LNCaP clone FGC (cell line): ENCODE results near the gene FBN3.

Source experiments
- DNase-seq: peaks from one replicate; pipeline ENCODE4 v3.0.0-alpha.2; 2011; ENCODE audit warnings: low read depth
- H3K4me3 ChIP-seq: 2 replicates; pipeline ENCODE4 v1.5.1; 2011; ENCODE audit warnings: mild to moderate bottlenecking, low read depth, low read length, control low read depth
- TF ChIP-seq, protein P1 (sequence below): IDR thresholded peaks from 2 replicates; pipeline ENCODE4 v1.5.1; 2012; ENCODE audit warnings: mild to moderate bottlenecking; ENCODE audit not compliant: control insufficient read depth, insufficient read depth; ENCODE audit errors: extremely low read depth

FBN3 gene

DNA sequence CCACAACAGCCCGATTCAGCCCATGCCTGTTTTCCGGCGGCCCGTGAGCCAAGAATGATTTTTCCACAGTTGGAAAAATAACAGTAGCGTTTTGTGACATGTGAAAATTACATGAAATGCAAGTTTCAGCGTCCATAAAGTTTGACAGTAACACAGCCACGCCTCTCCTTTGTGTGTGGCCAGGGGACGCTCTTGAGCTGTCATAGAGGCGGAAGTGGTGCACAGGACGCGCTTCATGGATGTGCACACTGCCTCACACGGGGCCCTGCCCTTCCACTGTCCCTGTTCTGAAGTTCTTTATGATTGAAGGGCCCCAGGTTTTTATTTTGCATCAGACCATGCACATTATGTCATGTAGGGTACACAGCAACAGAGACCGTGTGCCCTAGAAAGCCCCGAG is 131.6 kb downstream of the FBN3 start:
- no peak for DNase-seq
- TF ChIP-seq, protein P1, sequence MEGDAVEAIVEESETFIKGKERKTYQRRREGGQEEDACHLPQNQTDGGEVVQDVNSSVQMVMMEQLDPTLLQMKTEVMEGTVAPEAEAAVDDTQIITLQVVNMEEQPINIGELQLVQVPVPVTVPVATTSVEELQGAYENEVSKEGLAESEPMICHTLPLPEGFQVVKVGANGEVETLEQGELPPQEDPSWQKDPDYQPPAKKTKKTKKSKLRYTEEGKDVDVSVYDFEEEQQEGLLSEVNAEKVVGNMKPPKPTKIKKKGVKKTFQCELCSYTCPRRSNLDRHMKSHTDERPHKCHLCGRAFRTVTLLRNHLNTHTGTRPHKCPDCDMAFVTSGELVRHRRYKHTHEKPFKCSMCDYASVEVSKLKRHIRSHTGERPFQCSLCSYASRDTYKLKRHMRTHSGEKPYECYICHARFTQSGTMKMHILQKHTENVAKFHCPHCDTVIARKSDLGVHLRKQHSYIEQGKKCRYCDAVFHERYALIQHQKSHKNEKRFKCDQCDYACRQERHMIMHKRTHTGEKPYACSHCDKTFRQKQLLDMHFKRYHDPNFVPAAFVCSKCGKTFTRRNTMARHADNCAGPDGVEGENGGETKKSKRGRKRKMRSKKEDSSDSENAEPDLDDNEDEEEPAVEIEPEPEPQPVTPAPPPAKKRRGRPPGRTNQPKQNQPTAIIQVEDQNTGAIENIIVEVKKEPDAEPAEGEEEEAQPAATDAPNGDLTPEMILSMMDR, result no peak
- H3K4me3 ChIP-seq, result no peak overlapping the region
